Globus pallidus (tissue), 1 donor: ENCODE results near the gene PPARGC1A.

Experiments
- DNase-seq: peaks from one replicate; pipeline ENCODE4 v3.0.0-alpha.2; 2015; ENCODE audit warnings: low spot score

PPARGC1A gene

DNA sequence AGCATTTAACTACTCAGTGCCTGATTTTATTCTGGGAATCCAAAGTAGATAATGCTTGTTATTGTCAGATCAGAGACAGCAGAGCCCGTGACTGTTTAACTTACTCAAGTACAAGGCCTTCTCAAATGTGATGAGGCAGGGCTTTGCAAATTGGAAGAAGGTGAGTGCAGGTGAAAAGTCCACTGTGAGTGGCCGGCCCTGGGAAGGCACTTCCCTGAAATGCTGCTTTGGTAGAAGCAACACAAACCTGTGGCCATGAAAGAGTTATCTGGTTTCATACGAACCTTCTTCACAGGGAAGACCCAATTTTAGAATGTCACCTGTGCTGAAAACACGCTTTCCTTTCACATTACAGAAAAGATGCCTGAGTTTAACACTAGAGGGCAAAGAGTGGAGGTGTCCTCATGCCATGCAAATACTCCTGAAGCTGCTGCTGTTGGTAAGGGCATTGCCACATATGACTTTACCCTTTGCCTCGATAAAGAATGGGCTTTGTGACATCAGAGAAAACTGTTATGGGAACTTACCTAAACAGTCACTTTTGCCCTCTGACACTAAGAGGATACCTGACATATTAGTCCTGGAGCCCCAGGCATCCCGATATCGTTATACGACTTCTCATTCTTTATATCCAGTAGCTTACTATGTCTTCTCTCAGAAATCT lies 8.0 kb downstream of the PPARGC1A start:
- no peak for DNase-seq

- no peak for DNase-seq
These were observed 8.8 kb downstream of the PPARGC1A start for GRCh38 chr4:23881052-23881501.

DNA sequence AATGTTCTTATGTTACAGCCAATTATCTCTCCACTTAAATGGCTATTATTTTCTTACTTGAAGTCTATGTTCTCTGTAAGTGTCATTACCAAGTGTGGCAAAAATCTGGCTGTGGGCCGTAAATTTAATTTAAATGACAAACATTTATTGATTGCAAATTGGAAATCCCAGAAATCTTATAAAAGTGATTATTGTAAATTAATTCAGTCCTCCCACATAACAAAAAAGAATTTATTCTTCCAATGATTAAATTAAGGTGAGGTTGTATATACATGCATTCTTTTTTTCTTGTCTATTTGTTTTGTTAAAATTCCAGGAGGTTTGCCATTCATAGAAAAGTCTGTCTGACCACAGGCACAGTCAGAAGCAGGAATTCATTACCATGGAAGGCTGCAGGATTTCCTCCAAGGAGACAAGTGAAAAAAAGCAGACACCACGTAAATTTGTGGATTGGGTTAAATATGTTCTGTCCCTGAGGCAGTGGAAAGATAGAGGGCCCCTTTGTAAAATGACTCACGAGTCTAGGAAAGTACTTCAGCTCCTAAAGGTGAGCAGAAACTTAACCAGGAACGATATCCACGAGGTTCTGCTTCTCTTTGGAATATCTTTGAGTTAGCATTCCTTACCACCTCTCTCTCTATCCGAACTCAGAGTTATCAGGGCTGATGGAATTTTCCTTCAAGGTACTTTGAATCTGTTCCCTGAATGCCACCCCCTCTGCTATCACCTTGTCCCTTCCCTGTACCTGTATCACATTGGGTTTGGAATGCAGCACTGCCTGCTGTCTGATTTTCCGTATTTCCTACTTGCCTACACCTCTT lies 10.7 kb downstream of the PPARGC1A start:
- DNase-seq: no peak

DNA sequence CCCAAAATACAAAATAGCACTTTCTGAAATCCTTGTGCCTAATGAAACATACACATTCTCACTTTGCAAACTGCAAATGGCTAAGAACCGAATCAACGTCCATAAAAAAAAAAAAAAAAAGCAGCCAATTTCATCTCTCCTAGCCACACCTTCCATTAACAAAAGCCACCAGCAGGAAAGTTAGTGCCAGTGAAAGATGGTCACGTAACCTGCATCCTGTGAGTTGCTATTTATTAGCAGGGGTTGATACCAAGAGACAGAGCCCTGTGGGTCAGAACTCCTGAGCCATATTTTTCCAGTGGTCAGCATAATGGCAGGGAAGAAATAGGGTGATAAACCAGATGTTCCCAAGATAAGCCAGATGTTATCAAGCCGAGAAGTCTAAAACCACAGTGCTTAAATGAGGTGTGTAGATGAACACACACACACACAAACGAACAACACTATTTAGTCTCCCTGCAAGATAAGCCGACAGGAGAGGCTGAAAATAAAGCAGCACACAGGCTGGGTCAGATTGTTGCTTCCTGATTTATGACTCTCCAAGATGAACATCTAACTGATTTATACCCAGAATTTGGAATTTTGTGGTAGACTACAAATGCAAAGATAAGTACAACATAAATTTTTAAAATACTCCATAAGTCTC lies 11.5 kb downstream of the PPARGC1A start:
- DNase-seq: no peak

DNA sequence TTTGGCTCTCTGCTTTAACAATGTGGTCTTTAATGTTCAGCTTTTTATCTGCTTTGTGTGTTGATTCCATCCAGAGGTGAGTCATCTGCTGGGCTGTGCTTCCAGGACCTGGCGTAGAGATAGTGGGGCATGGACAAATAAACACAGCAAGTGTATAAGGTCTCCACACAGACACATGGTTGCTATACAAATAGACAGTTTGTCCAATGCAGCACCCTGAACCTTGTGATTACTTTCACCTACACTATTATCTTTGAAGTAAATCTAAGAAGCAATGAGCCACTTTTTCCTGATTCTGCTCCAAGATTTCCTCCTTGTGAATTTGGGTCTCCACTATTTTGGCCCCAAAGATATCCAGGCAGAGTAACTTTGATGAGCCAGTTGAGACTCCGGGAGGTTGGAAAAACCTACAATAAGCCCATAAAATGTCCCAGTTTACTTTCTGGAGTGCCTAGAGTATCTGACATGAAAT lies 12.1 kb downstream of the PPARGC1A start:
- no peak for DNase-seq

DNA sequence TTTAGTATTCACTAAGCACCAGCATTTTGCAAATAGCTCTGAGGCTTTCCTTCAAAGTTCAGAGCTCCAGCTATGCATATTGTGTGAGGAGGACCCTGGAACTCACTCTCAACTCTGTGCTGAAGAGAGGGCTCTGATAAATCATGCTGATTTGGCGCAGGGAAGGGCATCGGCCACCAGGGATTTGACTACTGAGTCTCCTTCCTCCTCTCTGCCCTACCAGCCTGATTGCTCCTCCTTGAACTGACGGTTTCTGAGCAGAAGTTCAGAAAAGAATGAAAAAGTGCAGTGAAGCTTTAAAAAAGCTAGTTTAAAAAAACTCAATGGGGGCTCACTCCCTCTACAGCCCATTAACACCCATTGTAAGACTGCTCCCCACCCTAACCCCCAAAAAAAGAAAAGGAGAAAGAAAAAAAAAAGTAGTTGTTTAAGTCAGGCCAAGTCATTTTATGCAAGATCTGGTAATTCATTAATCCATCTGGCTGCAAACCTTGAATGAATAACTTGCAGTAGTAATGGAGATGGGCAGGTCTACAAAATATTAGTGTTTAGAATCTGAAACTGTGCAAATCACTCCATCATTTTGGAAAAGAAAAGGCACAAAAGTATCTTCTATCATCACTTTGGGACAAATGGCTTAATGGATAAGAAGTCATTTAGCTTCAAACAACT lies 13.3 kb downstream of the PPARGC1A start:
- no peak for DNase-seq

- DNase-seq: no peak
These were observed 14.5 kb downstream of the PPARGC1A start for GRCh38 chr4:23875317-23875716.

GRCh38 chr4:23874536-23874901 lies 15.3 kb downstream of the PPARGC1A start:
- DNase-seq: no peak

DNA sequence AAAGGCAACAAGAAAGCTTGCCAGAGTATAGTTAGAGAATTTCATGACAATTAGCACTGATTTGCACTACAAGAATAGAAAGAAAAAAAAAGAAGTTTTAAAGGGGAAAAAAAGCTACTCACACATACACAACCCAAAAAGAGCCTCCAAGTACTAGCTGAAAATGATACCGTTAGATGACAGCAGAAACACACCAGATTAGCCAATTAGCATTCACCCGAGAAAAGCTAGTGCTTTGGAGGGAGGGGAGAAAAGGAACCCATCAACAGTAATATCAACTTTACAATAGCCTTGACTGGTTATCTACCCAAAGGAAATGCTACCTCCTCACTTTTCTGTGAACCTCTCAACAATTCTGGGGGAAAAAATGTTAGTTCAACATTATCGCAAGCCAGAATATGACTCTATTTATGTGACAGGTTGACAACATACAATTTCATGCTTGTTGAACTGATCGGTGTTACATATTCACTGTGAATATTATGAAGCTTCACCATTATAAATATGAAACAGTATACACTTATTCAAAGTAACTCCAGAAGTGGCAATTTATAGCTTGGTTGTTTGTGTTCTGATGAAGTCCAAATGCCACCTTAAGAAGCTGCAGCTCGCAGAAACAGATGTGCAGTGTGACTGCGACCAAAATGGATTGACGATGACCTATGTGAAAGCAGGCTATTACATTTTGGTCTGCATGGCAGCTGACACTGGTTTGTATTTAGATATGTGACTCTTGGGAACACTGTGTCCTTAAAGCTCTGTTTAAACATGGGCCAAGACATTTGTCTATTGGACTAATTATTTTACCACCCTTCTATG lies 15.9 kb downstream of the PPARGC1A start:
- no peak for DNase-seq

GRCh38 chr4:23871426-23871825 lies 18.4 kb downstream of the PPARGC1A start:
- no peak for DNase-seq

- no peak for DNase-seq
These were observed 23.3 kb downstream of the PPARGC1A start for GRCh38 chr4:23866450-23867075.

- DNase-seq: no peak
These were observed 27.9 kb downstream of the PPARGC1A start for GRCh38 chr4:23861897-23862296.

- DNase-seq: no peak
These were observed 28.9 kb downstream of the PPARGC1A start for GRCh38 chr4:23860919-23861318.

DNA sequence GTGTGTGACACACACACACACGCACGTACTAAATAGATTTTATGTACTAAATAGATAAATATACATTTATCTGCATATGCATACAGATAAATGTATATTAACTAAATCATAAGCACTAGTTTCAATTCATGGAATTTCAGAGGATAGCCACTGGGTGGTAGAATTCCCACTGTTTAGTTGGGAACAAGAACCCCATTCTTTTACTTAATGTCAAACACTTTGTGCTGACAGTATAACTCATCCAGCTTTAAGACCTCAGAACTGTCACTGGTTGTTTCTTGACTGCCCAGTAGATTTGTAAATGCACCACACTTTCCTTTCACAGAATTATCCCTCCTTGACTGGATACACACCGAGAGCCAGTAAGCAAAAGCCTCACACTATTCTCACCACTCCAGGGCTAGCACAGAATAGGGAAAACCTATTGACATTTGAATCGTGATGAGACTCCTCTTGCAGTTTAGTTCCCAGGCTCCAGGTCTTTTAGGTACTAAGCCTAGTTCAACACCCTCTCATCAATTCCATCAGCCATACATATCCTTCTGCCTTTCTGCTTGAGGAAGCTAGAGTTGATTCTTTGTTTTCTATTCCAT lies 32.4 kb downstream of the PPARGC1A start:
- DNase-seq: peak; percentile 74

DNA sequence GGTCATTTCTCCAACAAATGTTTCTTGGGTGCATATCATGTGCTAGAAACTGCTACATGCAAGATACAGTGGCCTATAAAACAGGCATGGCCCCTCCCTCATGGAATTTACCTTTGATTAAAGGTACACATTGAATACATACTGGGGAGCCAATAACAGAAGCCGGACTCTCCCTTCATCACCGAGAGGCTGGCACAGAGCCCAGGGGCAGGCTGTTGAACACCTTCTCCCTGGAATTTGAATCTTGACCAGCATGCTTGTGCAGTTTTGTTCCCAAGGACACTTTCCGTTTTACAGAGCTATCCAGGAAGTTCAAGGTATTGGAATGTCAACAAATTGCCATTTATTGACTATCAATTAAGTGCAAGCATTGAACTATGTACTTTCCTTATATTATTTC lies 33.2 kb downstream of the PPARGC1A start:
- no peak for DNase-seq

DNA sequence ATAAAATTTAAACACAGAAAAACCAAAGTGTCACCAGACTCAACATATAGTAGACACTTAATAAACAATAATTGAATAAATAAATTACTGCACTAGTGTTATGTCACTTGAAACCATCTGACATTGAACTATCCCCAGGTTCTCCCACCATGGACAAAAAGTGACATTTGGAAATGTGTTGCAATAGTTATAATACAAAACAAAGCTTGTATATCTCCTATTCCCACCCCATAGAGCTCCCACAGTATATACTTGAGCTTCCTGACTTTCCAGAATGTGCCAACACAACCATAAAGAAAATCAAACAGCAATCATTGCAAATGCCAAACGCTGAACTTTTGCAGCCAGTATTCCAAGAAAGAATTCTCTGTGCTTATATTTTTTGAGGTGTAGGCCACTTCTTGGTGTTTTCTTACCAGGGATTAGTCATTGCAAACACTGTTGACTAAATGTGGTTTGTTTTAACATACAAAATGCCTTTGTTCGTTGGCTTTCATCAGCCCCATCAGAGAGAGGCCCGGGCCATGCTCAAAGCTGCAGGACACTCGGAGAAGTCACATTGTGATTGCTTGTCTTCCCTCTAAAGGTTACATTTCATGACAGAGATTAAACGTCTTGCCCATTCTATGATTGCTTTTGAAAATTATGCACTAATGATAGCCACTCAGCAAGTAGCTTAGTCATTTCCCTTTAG lies 33.8 kb downstream of the PPARGC1A start:
- DNase-seq: no peak

- no peak for DNase-seq
These were observed 35.7 kb downstream of the PPARGC1A start for GRCh38 chr4:23853986-23854660.

- no peak for DNase-seq
These were observed 38.4 kb downstream of the PPARGC1A start for GRCh38 chr4:23851464-23851863.

DNA sequence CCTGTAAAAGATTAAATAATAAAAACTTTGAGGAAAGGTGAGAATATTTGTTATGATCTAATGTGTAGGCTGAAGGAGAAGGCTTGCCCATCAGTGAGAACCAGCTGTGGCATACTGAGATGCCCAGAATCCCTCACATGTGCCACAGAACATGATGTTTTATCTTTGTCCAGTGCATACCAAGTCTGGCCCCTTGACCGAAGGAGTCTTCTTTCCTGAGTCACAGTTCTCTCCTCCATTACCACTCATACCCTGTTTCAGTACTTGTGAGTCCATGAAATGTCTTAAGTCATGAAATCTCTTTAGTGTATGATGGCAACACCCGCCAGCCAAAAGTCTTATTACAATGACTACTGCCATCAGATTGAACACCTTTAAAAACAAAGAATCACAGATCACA lies 42.7 kb downstream of the PPARGC1A start:
- DNase-seq: no peak
